ENCODE measurements around the gene IMMP1L. TPM values are rescaled to one million over a fixed set of nuclear protein-coding genes. Genes with fewer than 3 reads are reported as not detected.

The IMMP1L gene
- total and polyA plus RNA-seq, 2 donors (not counting 1 experiment from before 2014, with no cell fraction given), result 14.3 to 16.5 TPM

DNA sequence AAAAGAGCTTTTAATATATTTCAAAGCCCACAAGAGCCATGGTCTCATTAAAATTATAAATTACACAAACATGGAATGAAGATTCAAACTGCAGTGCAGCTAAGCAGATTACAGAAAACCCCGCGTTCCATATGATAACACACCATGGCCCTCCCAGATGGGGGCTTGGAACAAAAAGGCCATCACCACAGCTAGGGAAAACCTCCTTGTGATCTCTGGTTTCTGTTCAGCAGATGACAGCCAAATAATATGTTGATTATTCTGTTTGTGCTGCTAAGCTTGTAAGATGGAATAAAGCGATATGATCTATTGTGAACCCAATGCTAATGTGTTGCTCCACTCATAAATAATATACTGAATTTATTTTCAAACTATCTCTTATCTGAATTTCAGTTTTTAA is 28.5 kb downstream of the IMMP1L start:
- H3K79me2 ChIP-seq (ENCODE audit: control insufficient read depth, insufficient read depth, low read length), result peaks cover 16% of the 10 kb centered on the region
- H3K4me3 ChIP-seq (ENCODE audit: control extremely low read depth in 1 of 5, extremely low read depth in 1 of 5, insufficient read depth in 1 of 5, low read depth in 2 of 5, low read length in 4 of 5), result no peak overlapping the region
- CTCF ChIA-PET, result no interaction called here
- no peak overlapping the region for H3K27ac ChIP-seq (ENCODE audit: low read length in 2 of 2)
- H3K27me3 Mint-ChIP-seq, result no peaks in the 10 kb centered on the region
- no peak for ATAC-seq (ENCODE audit: low read depth)
- no peak overlapping the region for H2AFZ ChIP-seq (ENCODE audit: insufficient read depth, low read depth, low read length, poor library complexity, severe bottlenecking)
- WGBS (ENCODE audit: insufficient coverage), result 92% methylated on average over 2 of the region's 3 CpGs
- no peaks in the 10 kb centered on the region for H3K4me1 ChIP-seq (ENCODE audit: control insufficient read depth in 2 of 2, insufficient read depth in 2 of 2, low read length in 2 of 2)
- TF ChIP-seq, protein P1, sequence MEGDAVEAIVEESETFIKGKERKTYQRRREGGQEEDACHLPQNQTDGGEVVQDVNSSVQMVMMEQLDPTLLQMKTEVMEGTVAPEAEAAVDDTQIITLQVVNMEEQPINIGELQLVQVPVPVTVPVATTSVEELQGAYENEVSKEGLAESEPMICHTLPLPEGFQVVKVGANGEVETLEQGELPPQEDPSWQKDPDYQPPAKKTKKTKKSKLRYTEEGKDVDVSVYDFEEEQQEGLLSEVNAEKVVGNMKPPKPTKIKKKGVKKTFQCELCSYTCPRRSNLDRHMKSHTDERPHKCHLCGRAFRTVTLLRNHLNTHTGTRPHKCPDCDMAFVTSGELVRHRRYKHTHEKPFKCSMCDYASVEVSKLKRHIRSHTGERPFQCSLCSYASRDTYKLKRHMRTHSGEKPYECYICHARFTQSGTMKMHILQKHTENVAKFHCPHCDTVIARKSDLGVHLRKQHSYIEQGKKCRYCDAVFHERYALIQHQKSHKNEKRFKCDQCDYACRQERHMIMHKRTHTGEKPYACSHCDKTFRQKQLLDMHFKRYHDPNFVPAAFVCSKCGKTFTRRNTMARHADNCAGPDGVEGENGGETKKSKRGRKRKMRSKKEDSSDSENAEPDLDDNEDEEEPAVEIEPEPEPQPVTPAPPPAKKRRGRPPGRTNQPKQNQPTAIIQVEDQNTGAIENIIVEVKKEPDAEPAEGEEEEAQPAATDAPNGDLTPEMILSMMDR (IDR thresholded peaks at IDR 0.05), result no peak
- TF ChIP-seq EZH2 (IDR thresholded peaks at IDR 0.05; ENCODE audit: borderline replicate concordance, insufficient read depth, low read depth, low read length, poor library complexity, severe bottlenecking), result no peak
- H3K4me1 Mint-ChIP-seq, result peaks cover 1% of the 10 kb centered on the region
- H3K27ac Mint-ChIP-seq, result no peak overlapping the region
- no peaks in the 10 kb centered on the region for H3K36me3 ChIP-seq (replicated peaks in 1 of 2; ENCODE audit: control extremely low read depth in 1 of 2, control insufficient read depth in 1 of 2, extremely low read depth in 1 of 2, insufficient read depth in 2 of 2, low read length in 1 of 2)
- H3K9ac ChIP-seq (ENCODE audit: low read length), result no peak overlapping the region
- no peaks in the 10 kb centered on the region for H4K20me1 ChIP-seq (ENCODE audit: control insufficient read depth, insufficient read depth, low read length, poor library complexity, severe bottlenecking)
- POLR2A ChIA-PET, result no interaction called here
- no peak overlapping the region for H3K4me2 ChIP-seq (replicated peaks; ENCODE audit: low read depth, low read length, poor library complexity, severe bottlenecking)
- intact Hi-C loops (cut with micrococcal nuclease), result no loop called here
- DNase-seq, result no peak
- H3K4me3 Mint-ChIP-seq, result no peak overlapping the region
- H3K9me3 Mint-ChIP-seq (ENCODE audit: insufficient read depth), result no peaks in the 10 kb centered on the region
- H3K27me3 ChIP-seq (replicated peaks in 1 of 4; ENCODE audit: control extremely low read depth in 1 of 4, control insufficient read depth in 3 of 4, insufficient read depth in 4 of 4, low read length in 3 of 4), result no peaks in the 10 kb centered on the region
- H3K9me3 ChIP-seq (ENCODE audit: control extremely low read depth in 1 of 3, control insufficient read depth in 2 of 3, insufficient read depth in 1 of 3, low read length in 2 of 3), result no peaks in the 10 kb centered on the region

DNA sequence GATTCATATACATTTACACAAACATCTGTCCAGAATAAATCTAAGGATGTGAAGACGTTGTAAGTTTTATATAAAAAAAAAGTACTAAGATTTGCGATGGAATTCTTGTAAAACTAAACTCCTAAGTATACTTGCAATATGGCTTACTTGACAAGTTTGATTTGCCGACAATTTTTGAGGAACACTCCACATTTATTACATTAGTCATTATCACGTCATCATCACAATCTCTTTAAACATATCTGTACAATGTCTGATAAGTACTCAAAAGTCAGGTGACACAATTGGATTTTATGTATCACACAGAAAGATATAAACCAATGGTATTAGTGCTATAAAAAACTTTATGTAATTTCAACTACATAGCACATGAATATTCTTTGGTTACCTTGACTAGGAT is 30.4 kb downstream of the IMMP1L start:
- DNase-seq (no peak), ATAC-seq (ENCODE audit: low read depth) (no peak)
- Mint-ChIP-seq H3K4me3 (no peak overlapping the region), H3K9me3 (ENCODE audit: insufficient read depth) (no peaks in the 10 kb centered on the region), H3K27me3 (no peaks in the 10 kb centered on the region), H3K27ac (no peak overlapping the region), H3K4me1 (no peaks in the 10 kb centered on the region)
- ChIA-PET POLR2A (no interaction called here), CTCF (no interaction called here)
- TF ChIP-seq, protein P1 (IDR thresholded peaks at IDR 0.05), result no peak
- TF ChIP-seq EZH2 (IDR thresholded peaks at IDR 0.05; ENCODE audit: borderline replicate concordance, insufficient read depth, low read depth, low read length, poor library complexity, severe bottlenecking), result no peak
- Histone ChIP-seq H3K4me1 (ENCODE audit: control insufficient read depth in 2 of 2, insufficient read depth in 2 of 2, low read length in 2 of 2) (no peaks in the 10 kb centered on the region), H3K4me2 (replicated peaks; ENCODE audit: low read depth, low read length, poor library complexity, severe bottlenecking) (no peak overlapping the region), H2AFZ (ENCODE audit: insufficient read depth, low read depth, low read length, poor library complexity, severe bottlenecking) (no peak overlapping the region), H3K79me2 (ENCODE audit: control insufficient read depth, insufficient read depth, low read length) (peaks cover 5% of the 10 kb centered on the region), H4K20me1 (ENCODE audit: control insufficient read depth, insufficient read depth, low read length, poor library complexity, severe bottlenecking) (no peaks in the 10 kb centered on the region), H3K27me3 (replicated peaks in 1 of 4; ENCODE audit: control extremely low read depth in 1 of 4, control insufficient read depth in 3 of 4, insufficient read depth in 4 of 4, low read length in 3 of 4) (no peaks in the 10 kb centered on the region), H3K9ac (ENCODE audit: low read length) (no peak overlapping the region), H3K36me3 (replicated peaks in 1 of 2; ENCODE audit: control extremely low read depth in 1 of 2, control insufficient read depth in 1 of 2, extremely low read depth in 1 of 2, insufficient read depth in 2 of 2, low read length in 1 of 2) (no peaks in the 10 kb centered on the region), H3K9me3 (ENCODE audit: control extremely low read depth in 1 of 3, control insufficient read depth in 2 of 3, insufficient read depth in 1 of 3, low read length in 2 of 3) (no peaks in the 10 kb centered on the region), H3K4me3 (ENCODE audit: control extremely low read depth in 1 of 5, extremely low read depth in 1 of 5, insufficient read depth in 1 of 5, low read depth in 2 of 5, low read length in 4 of 5) (no peak overlapping the region), H3K27ac (ENCODE audit: low read length in 2 of 2) (no peak overlapping the region)
- no CpG with 5 or more reads among the region's 4 CpGs for WGBS (ENCODE audit: insufficient coverage)
- intact Hi-C loops (cut with micrococcal nuclease), result no loop called here

Data from B cell (primary cell).